ENCODE measurements around the gene TFG. TPM values are rescaled to one million over a fixed set of nuclear protein-coding genes. Genes with fewer than 3 reads are reported as not detected.

Gene TFG
- total RNA-seq, 1 experiment from 2014 or later: 139 TPM

- Mint-ChIP-seq H3K9me3 (ENCODE audit: low read depth, unreplicated experiment) (no peaks in the 10 kb centered on the region), H3K27me3 (ENCODE audit: unreplicated experiment) (no peaks in the 10 kb centered on the region), H3K27ac (ENCODE audit: unreplicated experiment) (no peak overlapping the region), H3K4me1 (ENCODE audit: low read depth, unreplicated experiment) (no peaks in the 10 kb centered on the region), H3K36me3 (ENCODE audit: insufficient read depth, unreplicated experiment) (no peaks in the 10 kb centered on the region), H3K4me3 (ENCODE audit: low read depth, unreplicated experiment) (no peak overlapping the region)
- BruUV-seq (replicated peaks): no TSS peak
- intact Hi-C loops (cut with micrococcal nuclease; ENCODE audit: unreplicated experiment): loop anchor here (5.0 kb wide), 1 partner anchor 479 kb away; no protein-coding TSS in a partner anchor
- CTCF ChIA-PET: interaction anchor here (0.8 to 1.7 kb wide), 6 partner anchors 11 to 399 kb away, joined by 3 to 11 read pairs (median 6); no protein-coding TSS in a partner anchor
- peak; percentile 22 for TF ChIP-seq CTCF (IDR thresholded peaks at IDR 0.05; ENCODE audit: unreplicated experiment)
- DNase-seq: no peak
Observed at GRCh38 chr3:100796556-100796955, 87.3 kb downstream of the TFG start.

DNA sequence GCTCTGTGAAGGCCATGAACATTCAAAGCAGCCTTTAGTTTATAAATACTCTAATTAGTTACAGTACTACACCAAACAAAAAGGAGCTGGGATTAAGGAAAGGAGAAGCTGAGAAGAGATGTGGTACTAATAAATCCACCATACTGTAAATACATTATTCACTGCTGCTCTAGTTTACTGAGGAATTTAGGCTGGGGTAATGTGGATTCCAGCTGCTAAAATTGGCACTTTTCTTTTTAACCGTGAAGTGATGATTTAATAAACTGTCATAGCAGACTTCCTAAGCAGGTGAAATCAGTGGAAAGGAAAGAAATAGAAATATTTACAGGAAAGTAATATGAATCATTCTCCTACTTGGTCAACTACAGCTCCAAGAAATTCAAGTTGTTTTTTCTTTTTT, 88.7 kb downstream of the TFG start:
- CTCF ChIA-PET: interaction anchor here (1.7 kb wide), 1 partner anchor 37 kb away, joined by 5 read pairs; no protein-coding TSS in a partner anchor
- DNase-seq: no peak
- H3K4me1 Mint-ChIP-seq (ENCODE audit: low read depth, unreplicated experiment): no peaks in the 10 kb centered on the region
- H3K9me3 Mint-ChIP-seq (ENCODE audit: low read depth, unreplicated experiment): no peaks in the 10 kb centered on the region
- no TSS peak for BruUV-seq (replicated peaks)
- no peak overlapping the region for H3K4me3 Mint-ChIP-seq (ENCODE audit: low read depth, unreplicated experiment)
- no peak overlapping the region for H3K27ac Mint-ChIP-seq (ENCODE audit: unreplicated experiment)
- no peaks in the 10 kb centered on the region for H3K36me3 Mint-ChIP-seq (ENCODE audit: insufficient read depth, unreplicated experiment)
- no peaks in the 10 kb centered on the region for H3K27me3 Mint-ChIP-seq (ENCODE audit: unreplicated experiment)
- no peak for TF ChIP-seq CTCF (IDR thresholded peaks at IDR 0.05; ENCODE audit: unreplicated experiment)
- intact Hi-C loops (cut with micrococcal nuclease; ENCODE audit: unreplicated experiment): loop anchor here (5.0 kb wide), 1 partner anchor 481 kb away; no protein-coding TSS in a partner anchor

Other genes with a start within 250 kb of the TFG start
- 0.73 and 0.95 TPM in 2 replicates for gene TMEM45A, start 216.9 kb upstream of the TFG start, total RNA-seq (2022)
- 1.2 and 1.4 TPM in 2 replicates for gene ADGRG7, start 99.9 kb upstream of the TFG start, total RNA-seq (2022)

All from Calu3 (cell line).